ENCODE data around the gene FAM228B. TPM values are rescaled to one million over a fixed set of nuclear protein-coding genes. Genes with fewer than 3 reads are reported as not detected.
"Not testable (repeated sequence)": the region's sequence is repeated elsewhere in the genome, so short reads cannot be mapped to it uniquely, and the experiment has no call there.

The FAM228B gene
- total RNA-seq (2014; rRNA removed; shearing (Covaris generic)) = 0.27 and 0.47 TPM in 2 replicates
- 0.62 and 0.72 TPM in 2 replicates for polyA plus RNA-seq (2015; cell fraction: cytosol; rRNA removed)
- polyA plus RNA-seq (2015; cell fraction: nucleus; rRNA removed) = 0.59 and 1.2 TPM in 2 replicates

- peak; percentile 80 for DNase-seq (ENCODE audit: low read depth)
Observed at GRCh38 chr2:24123195-24123921, at the start of gene FAM228B, which contains the start of gene PFN4. TSS of gene FAM228B (plus strand) at chr2:24123469. CDS start at chr2:24124362, 893 bp downstream. TSS of gene PFN4 (minus strand) at chr2:24123334. CDS start at chr2:24122535, 799 bp downstream.

GRCh38 chr2:24073816-24074215 lies 49.5 kb upstream of the FAM228B start:
- DNase-seq (ENCODE audit: low read depth) = no peak

GRCh38 chr2:24075259-24075658 lies 48.0 kb upstream of the FAM228B start:
- DNase-seq (ENCODE audit: low read depth) = no peak

GRCh38 chr2:24075915-24076848 lies 47.1 kb upstream of the FAM228B start, which contains the start of gene SF3B6:
TSS of gene SF3B6 (minus strand) at chr2:24076326. CDS start at chr2:24076229, 97 bp downstream.
- peak; percentile 98 for DNase-seq (ENCODE audit: low read depth)

GRCh38 chr2:24076849-24077534 lies 46.3 kb upstream of the FAM228B start:
- no peak for DNase-seq (ENCODE audit: low read depth)

GRCh38 chr2:24077535-24077877 lies 45.8 kb upstream of the FAM228B start:
- DNase-seq (ENCODE audit: low read depth) = no peak

- no peak for DNase-seq (ENCODE audit: low read depth)
Observed at GRCh38 chr2:24077879-24078278, 45.4 kb upstream of the FAM228B start.

- no peak for DNase-seq (ENCODE audit: low read depth)
Observed at GRCh38 chr2:24080701-24081100, 42.6 kb upstream of the FAM228B start.

GRCh38 chr2:24082787-24083566 lies 40.3 kb upstream of the FAM228B start:
- no peak for DNase-seq (ENCODE audit: low read depth)

GRCh38 chr2:24083567-24084385 lies 39.5 kb upstream of the FAM228B start:
- peak; percentile 92 for DNase-seq (ENCODE audit: low read depth)

GRCh38 chr2:24084386-24085199 lies 38.7 kb upstream of the FAM228B start, which contains the start of gene TP53I3:
TSS of gene TP53I3 (minus strand) at chr2:24084834. CDS start at chr2:24084326, 508 bp downstream.
- peak; percentile 92 for DNase-seq (ENCODE audit: low read depth)

GRCh38 chr2:24085200-24085489 lies 38.1 kb upstream of the FAM228B start:
- DNase-seq (ENCODE audit: low read depth) = no peak

- no peak for DNase-seq (ENCODE audit: low read depth)
Observed at GRCh38 chr2:24086241-24086640, 37.0 kb upstream of the FAM228B start.

GRCh38 chr2:24087032-24087431 lies 36.2 kb upstream of the FAM228B start:
- DNase-seq (ENCODE audit: low read depth) = no peak

- no peak for DNase-seq (ENCODE audit: low read depth)
Observed at GRCh38 chr2:24088821-24089359, 34.4 kb upstream of the FAM228B start.

GRCh38 chr2:24093270-24093669 lies 30.0 kb upstream of the FAM228B start:
- DNase-seq (ENCODE audit: low read depth) = not testable (repeated sequence)

GRCh38 chr2:24095171-24095677 lies 28.0 kb upstream of the FAM228B start:
- DNase-seq (ENCODE audit: low read depth) = not testable (repeated sequence)

- not testable (repeated sequence) for DNase-seq (ENCODE audit: low read depth)
Observed at GRCh38 chr2:24100732-24101131, 22.5 kb upstream of the FAM228B start.
